GM12878 (cell line): ENCODE measurements around the gene BMF. TPM values are rescaled to one million over a fixed set of nuclear protein-coding genes. Genes with fewer than 3 reads are reported as not detected.
A peak's percentile ranks its signal among the peaks of the same experiment; 100 is the strongest.

Experiments
- ATAC-seq: fragments of 200-7000 bp; cut with Tn5 transposase; 3 replicates; pipeline ENCODE4 v1.9.1; 2020; ENCODE audit warnings: mild to moderate bottlenecking, moderate library complexity
- BruUV-seq: library from RNA; stranded (reverse); fragments of 400-500 nt; replicated peaks from 2 replicates; lab custom pipeline; 2021; lab: Mats Ljungman, UMichigan
- CTCF ChIA-PET: fragments of 300-600 bp; sonication (Branson Sonifier 250); formaldehyde crosslinking; extraction: SDS; loops from one replicate; lab custom pipeline; 2021; ENCODE audit warnings: inconsistent platforms; lab: Yijun Ruan, JAX
- POLR2A ChIA-PET: fragments of 350-600 bp; formaldehyde crosslinking; extraction: SDS; loops from one replicate; lab custom pipeline; 2021; ENCODE audit warnings: inconsistent platforms; lab: Charles Lee
- RAD21 ChIA-PET: fragments of 300-600 bp; sonication (Branson Sonifier 250); formaldehyde crosslinking; loops from one replicate; lab custom pipeline; 2023; ENCODE audit warnings: antibody characterized with exemption; ENCODE audit not compliant: unreplicated experiment; lab: Charles Lee
- SMC1A ChIA-PET: fragments of 300-600 bp; sonication (Branson Sonifier 250); formaldehyde crosslinking; loops from one replicate; lab custom pipeline; 2023; ENCODE audit not compliant: unreplicated experiment, uncharacterized antibody; lab: Charles Lee
- DNase-seq: peaks from one replicate; pipeline ENCODE4 v3.0.0-alpha.2; 2011; ENCODE audit warnings: low read depth, low spot score
- FAIRE-seq: peaks from 3 replicates; lab custom pipeline; 2011; peaks lifted over from hg19 to GRCh38; lab: Jason Lieb, UNC
- H2AFZ ChIP-seq: 2 replicates; pipeline ENCODE4 v1.6.0; 2011; ENCODE audit warnings: low read depth, low read length, control low read depth; ENCODE audit not compliant: control insufficient read depth
- H3K27ac ChIP-seq: 2 replicates; pipeline ENCODE4 v1.5.1; 2011; ENCODE audit warnings: control low read depth; ENCODE audit not compliant: control insufficient read depth, insufficient read depth
- H3K27me3 ChIP-seq, 2 experiments: replicated peaks in 1 of 2; 2 replicates each; pipeline versions ENCODE4 v1.6.0 to v1.6.1; 2011; ENCODE audit warnings: low read length in 1 of 2; ENCODE audit not compliant: control insufficient read depth in 2 of 2, insufficient read depth in 2 of 2
- H3K36me3 ChIP-seq, 2 experiments: 2 replicates each; pipeline ENCODE4 v1.5.1; 2011; ENCODE audit warnings: low read length in 1 of 2; ENCODE audit not compliant: control insufficient read depth in 2 of 2, insufficient read depth in 2 of 2
- H3K4me1 ChIP-seq: 2 replicates; pipeline ENCODE4 v1.6.1; 2011; ENCODE audit warnings: mild to moderate bottlenecking, low read length, moderate library complexity, mixed read lengths; ENCODE audit not compliant: control insufficient read depth, insufficient read depth
- H3K4me2 ChIP-seq: 2 replicates; pipeline ENCODE4 v1.6.0; 2011; ENCODE audit warnings: control low read depth; ENCODE audit not compliant: control insufficient read depth, insufficient read depth
- H3K4me3 ChIP-seq: fragments of 200-600 bp; sonication (generic); 2 replicates; pipeline ENCODE4 v1.5.1; 2016
- H3K79me2 ChIP-seq: 2 replicates; pipeline ENCODE4 v1.6.0; 2011; ENCODE audit warnings: low read length; ENCODE audit not compliant: control insufficient read depth, insufficient read depth
- H3K9ac ChIP-seq: 2 replicates; pipeline ENCODE4 v1.8.0; 2011; ENCODE audit warnings: low read length, control low read depth, mixed read lengths; ENCODE audit not compliant: control insufficient read depth, insufficient read depth
- H3K9me3 ChIP-seq: replicated peaks from 3 replicates; pipeline ENCODE4 v1.5.1; 2011; ENCODE audit warnings: mild to moderate bottlenecking, low read length; ENCODE audit not compliant: control insufficient read depth, insufficient read depth
- H4K20me1 ChIP-seq: 2 replicates; pipeline ENCODE4 v1.6.0; 2011; ENCODE audit not compliant: control insufficient read depth, insufficient read depth
- ASH2L ChIP-seq: fragments of 300-600, 200-600 bp; sonication (generic); IDR thresholded peaks from 2 replicates; pipeline ENCODE4 v1.6.1; 2017; ENCODE audit warnings: low read depth, mild to moderate bottlenecking, borderline replicate concordance
- BCL11A ChIP-seq: IDR thresholded peaks from 2 replicates; pipeline ENCODE4 v1.6.1; 2011; ENCODE audit warnings: low read depth, low read length
- CHD2 ChIP-seq: IDR thresholded peaks from 2 replicates; pipeline ENCODE4 v1.6.1; 2011; ENCODE audit warnings: low read depth, low read length, improper control_type of control experiment, borderline replicate concordance
- CREB1 ChIP-seq: IDR thresholded peaks from 2 replicates; pipeline ENCODE4 v1.6.1; 2012; ENCODE audit warnings: low read depth, mild to moderate bottlenecking, inconsistent platforms
- CREM ChIP-seq: IDR thresholded peaks from 2 replicates; pipeline ENCODE4 v1.6.1; 2014; ENCODE audit warnings: antibody characterized with exemption, low read depth
- CTCF ChIP-seq, 3 experiments: IDR thresholded peaks in 2 of 3; conservative IDR thresholded peaks in 1 of 3; 2 replicates each; pipeline ENCODE4 v1.5.1; 2011; ENCODE audit warnings: low read depth in 3 of 3, low read length in 3 of 3, mild to moderate bottlenecking in 3 of 3, control low read depth in 2 of 3, moderate library complexity in 2 of 3, inconsistent platforms in 1 of 3, mixed read lengths in 1 of 3; ENCODE audit not compliant: control insufficient read depth in 2 of 3, insufficient read depth in 1 of 3; ENCODE audit errors: extremely low read depth in 1 of 3
- CUX1 ChIP-seq: IDR thresholded peaks from 2 replicates; pipeline ENCODE4 v1.6.1; 2012; ENCODE audit warnings: improper control_type of control experiment, low read depth, low read length; ENCODE audit not compliant: insufficient replicate concordance
- ETV6 ChIP-seq, 2 experiments: fragments of 450-650 bp in 1 of 2; IDR thresholded peaks in 1 of 2; conservative IDR thresholded peaks in 1 of 2; 2 replicates each; pipeline ENCODE4 v1.6.1; 2014; ENCODE audit warnings: antibody characterized with exemption in 1 of 2, borderline replicate concordance in 1 of 2, low read depth in 1 of 2, mild to moderate bottlenecking in 1 of 2, moderate library complexity in 1 of 2
- GATAD2B ChIP-seq: fragments of 450-650 bp; conservative IDR thresholded peaks from 2 replicates; pipeline ENCODE4 v1.6.1; 2017; ENCODE audit warnings: low read depth, mild to moderate bottlenecking, moderate library complexity
- MAX ChIP-seq: IDR thresholded peaks from 2 replicates; pipeline ENCODE4 v1.6.1; 2012; ENCODE audit warnings: low read depth, low read length, improper control_type of control experiment
- MEF2B ChIP-seq: fragments of 450-650 bp; IDR thresholded peaks from 2 replicates; pipeline ENCODE4 v1.6.1; 2018; ENCODE audit warnings: mild to moderate bottlenecking, moderate library complexity; ENCODE audit not compliant: partially characterized antibody, poor library complexity, severe bottlenecking
- NKRF ChIP-seq: fragments of 450-650 bp; conservative IDR thresholded peaks from 2 replicates; pipeline ENCODE4 v1.6.1; 2017; ENCODE audit warnings: mild to moderate bottlenecking, moderate library complexity
- NR2C2 ChIP-seq: IDR thresholded peaks from 2 replicates; pipeline ENCODE4 v1.6.1; 2011; ENCODE audit warnings: borderline replicate concordance, low read depth; ENCODE audit not compliant: control insufficient read depth, insufficient read length
- SIN3A ChIP-seq: IDR thresholded peaks from 2 replicates; pipeline ENCODE4 v1.6.1; 2012; ENCODE audit warnings: low read depth, low read length, improper control_type of control experiment
- WGBS: methylation state at CpG from one replicate; pipeline ENCODE4 v1.1.6; 2016; ENCODE audit warnings: low lambda C conversion rate; ENCODE audit not compliant: insufficient replicate concordance, insufficient coverage; ENCODE audit errors: missing lambda C conversion rate; 5-methylcytosine and 5-hydroxymethylcytosine counted together
- in situ Hi-C: fragments of 300-500 bp; cut with MboI; formaldehyde crosslinking; loops from 9 replicates; pipeline ENCODE4 v1.14.3; 2018; ENCODE audit warnings: mixed read lengths
- intact Hi-C: fragments of 100-400 bp; cut with micrococcal nuclease; formaldehyde crosslinking; loops from one replicate; pipeline ENCODE4 v1.14.2; 2022; ENCODE audit not compliant: unreplicated experiment
- polyA plus RNA-seq, 11 experiments: library from polyadenylated mRNA; depleted of rRNA in 4 of 11; unstranded in 6 of 11; stranded (reverse) in 5 of 11; fragments of >200 nt; fragmentation: Nextera tagmentation in 4 of 11; fragmentation: Illumina TruSeq in 1 of 11; extraction: Ambion mirVana in 4 of 11; extraction: Trizol in 1 of 11; gene quantifications; 1 replicate in 1 of 11; 2 replicates in 10 of 11; pipeline versions ENCODE4 v1.2.1 to v1.2.3, GENCODE V29; 2011 to 2016; ENCODE audit warnings: inconsistent platforms in 2 of 11, missing spikeins in 2 of 11, low read depth in 1 of 11
- total RNA-seq, 4 experiments: library from RNA; depleted of rRNA in 3 of 4; stranded (reverse); fragments of >200 nt in 3 of 4; fragmentation: Illumina TruSeq in 1 of 4; extraction: Trizol in 1 of 4; gene quantifications; 2 replicates each; pipeline versions ENCODE4 v1.2.1 to v1.2.3, GENCODE V29; 2013 to 2021

BMF gene
- total and polyA plus RNA-seq, 10 of the 15 experiments (the other 5 are each of a cell fraction or from before 2014, with no cell fraction given), result 0.82 to 34.9 (median 16.9) TPM

DNA sequence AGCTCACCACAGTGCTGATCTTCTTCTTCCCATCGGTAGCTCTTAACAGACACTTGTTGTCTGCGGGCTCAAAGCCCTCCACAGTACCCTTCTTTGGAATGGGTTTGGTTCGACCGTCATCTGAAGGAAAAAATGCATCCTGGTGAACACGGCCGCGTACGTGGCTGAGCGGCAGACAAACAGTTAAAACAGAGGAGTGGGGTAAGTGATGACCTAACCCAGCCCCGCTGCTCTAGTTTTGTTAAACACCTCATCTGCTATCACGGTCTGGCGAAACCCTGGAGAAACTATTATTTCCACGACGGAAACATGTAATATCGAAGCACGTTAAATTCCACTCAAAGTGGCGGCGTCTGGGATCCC is 70.4 kb downstream of the BMF start:
- H3K27me3 ChIP-seq, result no peaks in the 10 kb centered on the region
- ChIA-PET SMC1A (interaction anchor here (1.0 to 23.0 kb wide), 13 partner anchors 10 to 285 kb away, joined by 3 to 1082 read pairs (median 3); partner anchors contain the start of gene BMF), POLR2A (interaction anchor here (0.5 to 4.0 kb wide), 3 partner anchors 70 to 256 kb away, joined by 4 to 25 read pairs (median 8); partner anchors contain the start of genes BMF and FSIP1), RAD21 (interaction anchor here (0.6 to 5.0 kb wide), 6 partner anchors 10 to 1972 kb away, joined by 3 to 76 read pairs (median 4); partner anchors contain the start of gene BMF), CTCF (interaction anchor here (0.6 to 5.5 kb wide), 14 partner anchors 10 to 271 kb away, joined by 3 to 50 read pairs (median 10); partner anchors contain the start of gene PLCB2)
- ATAC-seq (no peak), DNase-seq (no peak), FAIRE-seq (no peak)
- no TSS peak for BruUV-seq
- peaks cover 35% of the 10 kb centered on the region for H3K79me2 ChIP-seq
- intact Hi-C loops (no loop called here), in situ Hi-C loops (no loop called here)
- H3K4me3 ChIP-seq, result peak overlapping the region; percentile 89
- H3K36me3 ChIP-seq, result peaks cover 0 to 18% of the 10 kb centered on the region in 2 experiments; a peak in 2 of 4 replicates
- no peaks in the 10 kb centered on the region for H3K9me3 ChIP-seq
- peak overlapping the region; percentile 92 for H3K9ac ChIP-seq
- H4K20me1 ChIP-seq, result no peaks in the 10 kb centered on the region
- 1% methylated on average over 18 of the region's 18 CpGs for WGBS
- H3K4me2 ChIP-seq, result peak overlapping the region; percentile 98
- peak overlapping the region; percentile 79 for H3K27ac ChIP-seq
- H3K4me1 ChIP-seq, result peaks cover 9% of the 10 kb centered on the region
- peak overlapping the region; percentile 41 for H2AFZ ChIP-seq
- TF ChIP-seq ETV6 (conservative IDR thresholded peaks at IDR 0.05 in 1 of 2, IDR thresholded peaks at IDR 0.05 in 1 of 2; ENCODE audit: borderline replicate concordance in 1 of 2, low read depth in 1 of 2) (no peak), MAX (no peak), SIN3A (no peak), CREM (no peak), GATAD2B (no peak), CHD2 (no peak), NKRF (no peak), NR2C2 (no peak), CTCF (IDR thresholded peaks at IDR 0.05 in 2 of 3, conservative IDR thresholded peaks at IDR 0.05 in 1 of 3; ENCODE audit: control insufficient read depth in 2 of 3, extremely low read depth in 1 of 3, insufficient read depth in 1 of 3, low read depth in 3 of 3, low read length in 3 of 3) (no peak), ASH2L (no peak), MEF2B (no peak), CUX1 (no peak), CREB1 (no peak), BCL11A (no peak)
